IPS-11a (cell line): ENCODE data around the gene CAMTA1.

ENCODE experiments used
- H3K4me3 ChIP-seq: one replicate; pipeline ENCODE4 v1.5.1; 2013; ENCODE audit warnings: low read depth, low read length, control low read depth

The CAMTA1 gene

GRCh38 chr1:6971048-6971447 is 185.8 kb downstream of the CAMTA1 start:
- no peak overlapping the region for H3K4me3 ChIP-seq

- no peak overlapping the region for H3K4me3 ChIP-seq
Measured at GRCh38 chr1:6971699-6972098, 186.4 kb downstream of the CAMTA1 start.

GRCh38 chr1:6972399-6972798 is 187.1 kb downstream of the CAMTA1 start:
- H3K4me3 ChIP-seq = no peak overlapping the region

DNA sequence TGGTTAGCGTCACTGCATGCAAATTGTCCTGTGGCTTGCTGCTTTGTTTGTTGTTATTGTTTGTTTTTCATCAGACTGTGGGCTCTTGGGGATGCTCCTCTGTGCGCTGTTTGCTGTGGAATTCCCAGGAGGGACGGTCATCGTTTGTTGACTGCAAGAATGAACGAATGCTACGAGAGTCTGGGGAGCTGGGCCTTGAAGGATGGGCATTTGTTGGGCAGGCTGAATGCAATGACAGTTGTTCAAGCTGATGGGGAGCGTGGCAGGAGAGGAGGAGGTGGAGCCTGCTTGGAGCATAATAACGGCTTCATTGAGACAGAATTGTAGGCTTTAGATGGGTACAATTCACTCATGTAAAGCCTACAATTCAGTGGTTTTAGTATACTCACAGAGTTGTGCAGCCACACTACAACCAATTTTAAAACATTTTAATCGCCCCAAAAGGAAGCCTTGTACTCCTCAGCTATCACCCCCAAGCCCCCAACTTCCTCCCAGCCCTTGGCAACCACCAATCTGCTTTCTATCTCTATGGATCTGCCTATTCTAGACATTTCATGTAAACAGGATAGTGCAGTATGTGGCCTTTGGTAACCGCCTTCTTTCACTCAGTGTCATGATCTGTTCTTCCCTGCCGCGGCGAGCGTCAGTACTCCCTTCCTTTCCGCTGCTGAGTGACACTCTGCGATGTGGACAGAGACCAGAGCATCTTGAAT is 190.2 kb downstream of the CAMTA1 start:
- H3K4me3 ChIP-seq = no peak overlapping the region

DNA sequence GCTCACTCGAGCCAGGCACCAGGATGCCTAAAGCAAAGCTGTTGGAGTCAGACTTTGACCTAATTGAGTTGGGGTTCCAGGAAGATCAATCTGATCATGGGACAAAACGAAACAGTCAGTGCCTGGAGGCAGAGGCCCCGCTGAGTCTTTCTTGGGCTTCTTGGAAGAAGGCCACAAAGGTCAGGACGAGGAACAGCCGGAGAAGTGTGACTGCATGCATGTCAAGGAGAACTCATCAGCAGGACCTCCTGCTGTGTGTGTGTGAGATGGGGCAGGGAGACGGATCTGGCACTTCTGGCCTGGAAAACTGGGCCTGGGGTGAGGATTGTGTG is 190.8 kb downstream of the CAMTA1 start:
- no peak overlapping the region for H3K4me3 ChIP-seq

DNA sequence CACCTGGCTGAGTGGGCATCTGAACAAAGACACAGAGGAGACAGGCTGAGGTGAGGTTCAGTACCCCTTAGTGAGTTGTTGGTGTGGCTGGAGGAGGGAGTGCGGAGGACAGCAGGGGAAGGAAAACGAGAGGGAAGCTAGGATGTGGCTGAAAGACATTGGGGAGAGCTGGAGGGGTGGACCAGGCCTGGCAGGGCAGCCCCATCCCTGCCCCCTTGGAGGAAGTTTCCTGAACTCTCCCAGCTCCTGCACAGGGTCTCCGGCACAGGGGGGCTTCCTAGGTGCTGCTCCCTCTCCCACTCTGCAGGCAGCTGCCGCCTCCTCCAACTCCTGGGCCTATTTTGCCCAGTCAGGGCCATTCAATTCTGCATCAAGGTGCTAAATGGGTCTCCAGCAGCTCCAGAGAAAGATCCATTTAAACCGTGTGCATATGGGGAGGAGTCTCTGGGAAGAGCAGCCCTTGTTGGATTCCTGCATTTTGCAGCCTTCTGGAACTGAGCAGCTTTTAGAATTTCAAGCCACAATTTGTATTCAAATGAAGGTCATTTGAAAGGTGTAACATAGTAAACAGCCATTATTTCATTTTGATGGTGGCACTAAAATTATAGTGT is 193.9 kb downstream of the CAMTA1 start:
- H3K4me3 ChIP-seq = no peak overlapping the region

DNA sequence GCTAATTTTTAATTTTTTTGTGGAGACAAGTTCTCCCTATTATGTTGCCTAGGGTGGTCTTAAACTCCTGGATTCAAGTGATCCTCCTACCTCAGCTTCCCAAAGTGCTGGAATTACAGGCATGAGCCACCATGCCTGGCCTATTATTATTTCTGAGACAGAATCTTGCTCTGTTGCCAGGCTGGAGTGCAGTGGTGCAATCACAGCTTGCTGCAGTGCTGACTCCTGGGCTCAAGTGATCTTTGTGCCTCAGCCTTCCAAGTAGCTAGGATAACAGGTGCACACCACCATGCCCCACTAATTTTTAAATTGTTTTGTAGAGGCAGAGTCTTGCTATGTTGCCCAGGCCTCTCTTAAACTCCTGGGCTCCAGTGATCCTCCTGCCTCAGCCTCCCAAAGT is 196.3 kb downstream of the CAMTA1 start:
- no peak overlapping the region for H3K4me3 ChIP-seq

DNA sequence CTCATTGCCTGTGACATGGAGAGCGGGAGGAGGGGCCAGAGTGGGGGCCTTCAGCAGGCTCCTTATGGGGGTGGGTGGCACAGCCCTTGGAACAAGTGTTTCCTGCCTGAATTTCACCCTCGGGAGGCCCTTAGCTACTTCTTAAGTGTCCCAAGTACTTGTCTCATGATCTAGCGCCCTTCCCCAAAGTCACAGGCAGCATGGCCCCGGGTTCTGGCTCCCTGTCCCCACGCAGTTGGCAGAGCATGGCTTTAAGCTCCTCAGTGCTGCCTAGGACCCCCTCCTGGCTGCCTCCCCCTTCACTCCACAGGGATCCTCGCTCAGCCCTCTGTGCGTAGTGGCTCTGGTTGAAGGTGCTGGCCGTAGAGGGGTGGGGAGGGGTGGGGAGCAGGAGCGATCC is 197.2 kb downstream of the CAMTA1 start:
- H3K4me3 ChIP-seq = no peak overlapping the region

DNA sequence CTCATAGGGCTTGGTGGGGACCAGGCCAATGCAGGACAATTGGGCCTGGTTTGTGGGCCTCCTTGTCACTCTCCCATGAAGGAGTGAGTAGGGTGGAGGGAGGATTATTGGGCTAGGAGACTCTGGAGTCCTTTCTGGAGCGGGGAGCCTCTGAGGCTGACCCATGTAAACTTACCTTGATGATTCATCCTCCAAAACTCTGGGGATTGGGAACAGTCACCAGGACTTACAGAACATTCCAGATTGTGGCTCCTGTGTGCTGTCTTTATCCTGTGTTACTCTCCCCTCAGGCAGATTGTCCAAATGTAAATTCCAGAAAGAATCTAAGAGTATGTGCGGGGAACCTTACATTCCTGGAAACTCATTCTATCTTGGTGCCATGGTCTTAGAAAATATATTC is 197.6 kb downstream of the CAMTA1 start:
- no peak overlapping the region for H3K4me3 ChIP-seq

DNA sequence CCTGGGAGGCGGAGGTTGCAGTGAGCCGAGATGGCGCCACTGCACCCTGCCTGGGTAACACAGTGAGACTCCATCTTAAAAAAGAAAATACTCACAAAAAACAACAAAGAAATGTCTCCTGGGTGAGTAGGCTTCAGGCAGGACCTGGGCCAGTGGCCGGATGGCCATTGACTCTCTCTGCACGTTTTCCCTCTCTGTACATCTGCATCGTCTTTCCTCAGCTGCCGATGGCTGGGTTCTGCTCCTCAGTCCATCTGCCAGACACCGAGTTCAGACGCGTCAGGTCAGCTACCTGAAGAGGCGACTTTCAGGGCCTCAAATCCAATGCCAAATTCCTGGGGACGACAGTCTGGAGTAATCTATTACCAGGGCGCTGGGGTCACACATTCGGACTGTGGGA is 199.3 kb downstream of the CAMTA1 start:
- H3K4me3 ChIP-seq = no peak overlapping the region

GRCh38 chr1:6984986-6985385 is 199.7 kb downstream of the CAMTA1 start:
- H3K4me3 ChIP-seq = no peak overlapping the region

DNA sequence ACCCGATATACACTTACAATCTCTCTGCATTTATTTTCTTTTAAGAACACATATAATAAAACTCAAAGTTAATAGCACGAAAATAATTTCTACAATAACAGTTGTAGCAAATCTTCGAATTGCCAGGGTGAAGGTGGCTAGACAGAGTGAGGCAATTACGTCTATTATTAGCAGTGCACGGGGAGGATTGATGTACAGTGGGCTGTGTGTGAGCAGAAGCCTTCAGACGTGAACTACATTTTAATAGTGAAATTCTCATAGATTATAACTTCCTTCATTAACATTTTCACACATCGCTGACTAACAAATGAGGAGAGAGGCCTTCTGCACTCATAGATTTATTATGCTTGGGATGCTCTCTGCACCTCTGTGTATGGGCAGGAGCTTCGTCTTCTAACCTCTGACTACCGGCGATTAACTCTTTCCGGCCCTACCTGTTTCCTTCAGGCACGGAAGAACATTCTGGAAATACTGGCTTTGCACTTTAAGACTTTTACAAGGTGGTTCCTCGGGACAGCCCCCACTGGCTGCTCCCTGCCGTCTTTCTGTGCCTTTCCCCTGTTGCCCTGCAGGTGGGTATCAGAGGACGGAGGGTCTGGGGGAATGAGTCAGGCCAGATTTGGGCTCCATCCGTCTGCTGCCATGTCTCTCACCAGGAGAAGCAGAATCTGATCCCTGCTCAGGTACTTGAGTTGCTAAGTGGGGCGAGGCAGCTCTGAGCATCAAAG is 200.5 kb downstream of the CAMTA1 start:
- H3K4me3 ChIP-seq = no peak overlapping the region

DNA sequence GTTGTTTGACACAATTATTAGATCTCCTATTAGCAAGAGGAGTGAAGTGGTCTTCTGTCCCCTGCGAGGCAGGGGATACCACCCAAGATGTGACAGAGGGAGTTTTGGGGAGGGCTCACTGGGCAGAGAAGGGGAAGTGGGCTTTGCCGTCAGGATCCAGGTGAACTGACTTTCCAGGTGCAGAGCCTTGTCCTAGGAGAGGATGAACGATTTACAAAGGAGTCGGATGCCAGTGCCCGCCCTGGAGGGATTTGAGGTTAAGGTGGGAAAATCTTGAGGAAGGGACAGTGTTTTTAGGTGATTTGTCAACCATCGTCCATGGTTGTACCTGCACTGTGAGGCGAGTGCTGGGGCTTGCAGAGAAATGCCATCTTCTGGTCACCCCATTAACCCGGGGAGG is 201.0 kb downstream of the CAMTA1 start:
- no peak overlapping the region for H3K4me3 ChIP-seq

DNA sequence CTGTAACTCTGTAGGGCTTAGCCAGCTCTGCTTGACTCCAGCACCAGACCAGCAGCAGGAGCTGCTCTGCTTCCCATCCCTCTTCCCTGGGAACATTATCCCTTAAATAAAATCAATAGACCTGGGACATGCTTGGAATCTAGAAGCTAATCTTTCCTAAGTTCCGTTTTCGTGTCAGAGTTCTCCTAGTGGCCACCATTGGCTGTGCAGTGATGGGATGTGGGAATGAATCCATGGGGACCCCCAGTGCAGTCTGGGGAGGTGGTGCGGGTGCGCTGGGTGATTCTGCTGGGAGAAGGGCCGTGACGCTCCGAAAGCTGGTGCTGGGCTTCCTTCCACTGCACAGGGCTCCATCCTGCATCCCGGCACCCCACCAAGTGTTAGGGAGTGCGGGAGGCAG is 202.7 kb downstream of the CAMTA1 start:
- H3K4me3 ChIP-seq = no peak overlapping the region

DNA sequence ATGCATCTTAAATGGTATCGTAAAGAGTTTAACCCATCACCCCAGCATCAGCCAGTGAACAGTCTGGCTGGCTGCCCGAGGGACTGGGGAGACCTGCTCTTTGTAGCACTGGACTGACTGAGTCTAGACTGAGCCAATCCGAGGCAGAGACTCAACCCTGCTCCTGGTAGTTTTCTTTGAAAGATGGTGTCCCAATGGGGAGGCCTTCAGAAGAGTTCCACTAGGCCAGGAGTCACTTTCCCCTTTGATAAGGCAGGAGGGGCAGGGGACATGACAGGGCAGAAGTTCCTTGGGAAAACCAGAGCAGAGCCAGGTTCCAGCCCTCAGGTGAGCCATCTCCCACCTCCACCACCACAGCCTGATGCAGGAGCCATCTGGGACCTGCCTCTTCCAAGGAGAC is 203.5 kb downstream of the CAMTA1 start:
- no peak overlapping the region for H3K4me3 ChIP-seq

DNA sequence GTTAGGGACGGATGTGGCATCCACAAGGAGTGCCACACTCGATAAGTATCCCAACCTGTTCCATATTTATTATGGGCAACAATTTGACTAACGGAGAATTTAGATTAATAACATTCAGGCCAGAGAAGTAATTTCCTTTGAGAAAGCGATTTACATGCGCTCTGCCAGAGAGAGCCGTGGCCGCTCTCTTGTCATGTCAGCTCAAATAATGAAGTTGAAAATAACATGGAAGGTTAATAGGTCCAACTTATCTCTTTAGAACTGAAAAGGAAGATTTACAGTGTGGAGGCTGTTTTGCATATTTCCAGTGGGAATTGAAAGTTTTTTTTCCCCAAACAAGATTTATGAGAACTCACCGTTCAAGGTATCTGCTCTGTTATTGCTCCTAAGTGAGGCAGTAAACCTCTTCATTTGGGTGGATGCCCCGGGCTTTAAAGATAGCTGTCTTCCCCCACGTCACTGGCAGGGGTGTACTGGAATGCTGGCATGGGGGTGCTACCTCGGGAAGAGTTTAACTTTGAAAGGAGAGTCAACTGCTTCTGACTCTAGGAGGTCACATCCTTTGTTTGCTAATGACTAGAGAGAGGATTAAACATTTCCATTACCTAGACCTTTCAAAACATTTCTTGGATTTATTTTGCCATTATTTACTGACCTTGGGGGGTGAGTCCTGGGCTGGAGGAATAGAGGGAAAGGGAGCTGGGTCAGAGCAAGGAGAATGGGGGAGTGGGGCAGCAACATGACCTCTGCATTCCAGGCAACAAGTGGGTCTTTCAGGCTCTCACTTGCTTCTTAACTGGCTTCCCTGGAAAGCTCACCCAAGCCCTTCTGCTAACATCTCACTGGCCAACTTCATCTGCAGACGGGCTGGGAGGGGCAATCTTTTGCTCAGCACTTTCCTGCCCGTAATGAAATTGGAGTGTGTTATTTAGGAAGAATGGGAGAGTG is 204.2 kb downstream of the CAMTA1 start:
- no peak overlapping the region for H3K4me3 ChIP-seq

GRCh38 chr1:6991266-6991665 is 206.0 kb downstream of the CAMTA1 start:
- no peak overlapping the region for H3K4me3 ChIP-seq

- no peak overlapping the region for H3K4me3 ChIP-seq
Measured at GRCh38 chr1:6995789-6996188, 210.5 kb downstream of the CAMTA1 start.

DNA sequence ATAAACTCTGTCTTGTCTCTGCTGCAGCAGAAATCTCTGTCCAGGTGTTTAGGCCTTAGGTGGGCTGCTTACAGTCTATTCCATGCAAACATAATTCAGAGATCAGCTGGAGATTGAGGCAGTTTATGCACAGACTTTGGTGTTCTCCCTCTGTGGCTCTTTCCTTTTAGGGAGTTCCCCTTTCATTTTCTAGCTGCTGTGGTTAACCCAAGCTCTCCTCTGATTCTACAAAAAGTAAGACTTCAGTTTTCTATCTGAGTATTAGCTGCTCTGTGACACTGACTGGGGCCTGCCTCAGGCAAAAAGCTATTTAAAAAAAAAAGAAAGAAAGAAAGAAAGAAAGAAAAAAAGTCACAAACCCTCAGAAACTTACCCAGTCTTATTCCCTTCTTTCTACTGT is 211.1 kb downstream of the CAMTA1 start:
- no peak overlapping the region for H3K4me3 ChIP-seq

GRCh38 chr1:6996866-6997265 is 211.6 kb downstream of the CAMTA1 start:
- H3K4me3 ChIP-seq = no peak overlapping the region

DNA sequence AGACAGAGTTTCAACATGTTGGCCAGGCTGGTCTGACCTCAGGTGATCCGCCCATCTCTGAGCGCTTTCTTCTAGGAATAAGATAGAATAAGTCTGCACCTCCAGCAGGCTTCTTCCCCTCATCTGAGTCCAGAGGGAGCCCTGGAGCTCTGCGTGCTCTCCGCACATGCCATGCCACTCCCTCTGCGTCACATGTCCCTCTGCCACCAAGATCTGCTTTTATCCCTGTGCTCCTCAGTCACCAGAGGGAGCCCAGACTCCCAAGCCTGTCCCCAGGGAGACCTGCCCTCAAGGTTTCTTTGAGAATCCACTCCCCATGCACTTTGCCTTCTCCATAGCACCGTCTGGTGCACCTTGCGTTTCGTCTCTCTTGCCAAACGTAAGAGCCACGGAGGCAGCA is 213.0 kb downstream of the CAMTA1 start:
- H3K4me3 ChIP-seq = no peak overlapping the region
